Measurements from ENCODE around the gene MYO1B.

GRCh38 chr2:191435141-191435540 is 189.9 kb downstream of the MYO1B start:
- TF ChIP-seq POLR2A (IDR thresholded peaks at IDR 0.05; ENCODE audit: low read depth, low read length), result no peak
- TF ChIP-seq TAF1 (IDR thresholded peaks at IDR 0.05; ENCODE audit: borderline replicate concordance, low read depth, low read length), result no peak

Data from GM12892 (cell line).